ENCODE measurements around the gene CST11. TPM values are rescaled to one million over a fixed set of nuclear protein-coding genes. Genes with fewer than 3 reads are reported as not detected.

The CST11 gene
- total and polyA plus RNA-seq, 5 experiments from 2014 or later, result not detected

- Mint-ChIP-seq H3K4me3 (no peak overlapping the region), H3K36me3 (peaks cover 0 to 5% (median 4%) of the 10 kb centered on the region in 3 donors), H3K4me1 (peaks cover 21 to 68% (median 45%) of the 10 kb centered on the region in 4 donors), H3K27me3 (no peaks in the 10 kb centered on the region), H3K9me3 (no peaks in the 10 kb centered on the region), H3K27ac (no peak overlapping the region)
- DNase-seq, result no peak
- POLR2A ChIA-PET, result no interaction called here
- no peak for ATAC-seq
Observed at GRCh38 chr20:23413862-23414422, 38.7 kb downstream of the CST11 start.

GRCh38 chr20:23412026-23412425 is 40.6 kb downstream of the CST11 start:
- peaks cover 0 to 7% (median 4%) of the 10 kb centered on the region in 3 donors for H3K36me3 Mint-ChIP-seq
- ATAC-seq (no peak), DNase-seq (no peak)
- no peaks in the 10 kb centered on the region for H3K27me3 Mint-ChIP-seq
- H3K27ac Mint-ChIP-seq, result peak overlapping the region in 1 of 10 donors; percentile 3
- H3K4me1 Mint-ChIP-seq, result peaks cover 23 to 69% (median 43%) of the 10 kb centered on the region in 4 donors
- POLR2A ChIA-PET, result interaction anchor here (1.0 kb wide), 1 partner anchor 9 kb away, joined by 4 read pairs; the partner anchor contains the start of gene NAPB
- no peak overlapping the region for H3K4me3 Mint-ChIP-seq
- H3K9me3 Mint-ChIP-seq, result no peaks in the 10 kb centered on the region

- ATAC-seq, result no peak
- peaks cover 0 to 7% (median 4%) of the 10 kb centered on the region in 3 donors for H3K36me3 Mint-ChIP-seq
- POLR2A ChIA-PET, result interaction anchor here (1.0 kb wide), 1 partner anchor 10 kb away, joined by 4 read pairs; the partner anchor contains the start of gene NAPB
- no peak for DNase-seq
- no peak overlapping the region for H3K4me3 Mint-ChIP-seq
- H3K27ac Mint-ChIP-seq, result peak overlapping the region in 1 of 10 donors; percentile 31
- H3K9me3 Mint-ChIP-seq, result no peaks in the 10 kb centered on the region
- no peaks in the 10 kb centered on the region for H3K27me3 Mint-ChIP-seq
- H3K4me1 Mint-ChIP-seq, result peaks cover 26 to 63% (median 46%) of the 10 kb centered on the region in 4 donors
Observed at GRCh38 chr20:23410916-23411695, 41.6 kb downstream of the CST11 start.

GRCh38 chr20:23409800-23410199 is 42.9 kb downstream of the CST11 start:
- H3K4me3 Mint-ChIP-seq, result peak overlapping the region in 1 of 10 donors; percentile 54
- H3K36me3 Mint-ChIP-seq, result peaks cover 0 to 4% (median 4%) of the 10 kb centered on the region in 3 donors
- DNase-seq (no peak), ATAC-seq (no peak)
- POLR2A ChIA-PET, result no interaction called here
- no peaks in the 10 kb centered on the region for H3K9me3 Mint-ChIP-seq
- peaks cover 25 to 60% (median 39%) of the 10 kb centered on the region in 4 donors for H3K4me1 Mint-ChIP-seq
- no peaks in the 10 kb centered on the region for H3K27me3 Mint-ChIP-seq
- peak overlapping the region in 4 of 10 donors; percentile 16 to 61 (median 30) for H3K27ac Mint-ChIP-seq

GRCh38 chr20:23408957-23409356 is 43.7 kb downstream of the CST11 start:
- H3K4me1 Mint-ChIP-seq, result peaks cover 30 to 65% (median 41%) of the 10 kb centered on the region in 4 donors
- DNase-seq, result no peak
- no peak for ATAC-seq
- H3K36me3 Mint-ChIP-seq, result peaks cover 0 to 4% (median 4%) of the 10 kb centered on the region in 3 donors
- peak overlapping the region in 2 of 10 donors; percentile 15 to 79 for H3K27ac Mint-ChIP-seq
- POLR2A ChIA-PET, result no interaction called here
- H3K4me3 Mint-ChIP-seq, result no peak overlapping the region
- H3K27me3 Mint-ChIP-seq, result no peaks in the 10 kb centered on the region
- no peaks in the 10 kb centered on the region for H3K9me3 Mint-ChIP-seq

- Mint-ChIP-seq H3K4me3 (peak overlapping the region in 2 of 10 donors; percentile 5 to 23), H3K27ac (peak overlapping the region in 7 of 10 donors; percentile 12 to 79 (median 57)), H3K4me1 (peaks cover 26 to 59% (median 35%) of the 10 kb centered on the region in 4 donors), H3K36me3 (peaks cover 0 to 4% (median 3%) of the 10 kb centered on the region in 3 donors), H3K9me3 (no peaks in the 10 kb centered on the region), H3K27me3 (no peaks in the 10 kb centered on the region)
- ATAC-seq, result peak; percentile 88 to 98
- POLR2A ChIA-PET, result interaction anchor here (1.0 kb wide), 1 partner anchor 13 kb away, joined by 3 read pairs; the partner anchor contains the start of gene NAPB
- peak in 2 of 10 donors; percentile 21 to 25 for DNase-seq
Observed at GRCh38 chr20:23407781-23408464, 44.8 kb downstream of the CST11 start.

- Mint-ChIP-seq H3K27ac (no peak overlapping the region), H3K36me3 (peaks cover 0 to 14% (median 2%) of the 10 kb centered on the region in 3 donors), H3K4me1 (peaks cover 24 to 53% (median 35%) of the 10 kb centered on the region in 4 donors), H3K27me3 (no peaks in the 10 kb centered on the region), H3K4me3 (no peak overlapping the region), H3K9me3 (no peaks in the 10 kb centered on the region)
- DNase-seq (no peak), ATAC-seq (no peak)
- POLR2A ChIA-PET, result no interaction called here
Observed at GRCh38 chr20:23406880-23407279, 45.8 kb downstream of the CST11 start.

GRCh38 chr20:23404196-23404595 is 48.5 kb downstream of the CST11 start:
- no peak overlapping the region for H3K4me3 Mint-ChIP-seq
- ATAC-seq (no peak), DNase-seq (no peak)
- peak overlapping the region in 1 of 10 donors; percentile 17 for H3K27ac Mint-ChIP-seq
- POLR2A ChIA-PET, result no interaction called here
- no peaks in the 10 kb centered on the region for H3K27me3 Mint-ChIP-seq
- peaks cover 17 to 33% (median 23%) of the 10 kb centered on the region in 4 donors for H3K4me1 Mint-ChIP-seq
- peaks cover 0 to 31% (median 4%) of the 10 kb centered on the region in 3 donors for H3K36me3 Mint-ChIP-seq
- no peaks in the 10 kb centered on the region for H3K9me3 Mint-ChIP-seq

GRCh38 chr20:23403751-23404150 is 48.9 kb downstream of the CST11 start:
- peaks cover 0 to 35% (median 4%) of the 10 kb centered on the region in 3 donors for H3K36me3 Mint-ChIP-seq
- no peak overlapping the region for H3K4me3 Mint-ChIP-seq
- DNase-seq, result no peak
- peaks cover 17 to 34% (median 25%) of the 10 kb centered on the region in 4 donors for H3K4me1 Mint-ChIP-seq
- no peaks in the 10 kb centered on the region for H3K27me3 Mint-ChIP-seq
- ATAC-seq, result no peak
- H3K27ac Mint-ChIP-seq, result no peak overlapping the region
- H3K9me3 Mint-ChIP-seq, result no peaks in the 10 kb centered on the region
- POLR2A ChIA-PET, result no interaction called here

GRCh38 chr20:23401051-23401450 is 51.6 kb downstream of the CST11 start:
- Mint-ChIP-seq H3K9me3 (no peaks in the 10 kb centered on the region), H3K27me3 (no peaks in the 10 kb centered on the region), H3K27ac (peak overlapping the region in 2 of 10 donors; percentile 35 to 47), H3K36me3 (peaks cover 0 to 38% (median 4%) of the 10 kb centered on the region in 3 donors), H3K4me1 (peaks cover 15 to 22% (median 19%) of the 10 kb centered on the region in 4 donors), H3K4me3 (no peak overlapping the region)
- DNase-seq, result no peak
- no peak for ATAC-seq
- POLR2A ChIA-PET, result no interaction called here
